Measurements from ENCODE around the gene RBKS.
"Not testable (repeated sequence)": the region's sequence is repeated elsewhere in the genome, so short reads cannot be mapped to it uniquely, and the experiment has no call there.

The RBKS gene

DNA sequence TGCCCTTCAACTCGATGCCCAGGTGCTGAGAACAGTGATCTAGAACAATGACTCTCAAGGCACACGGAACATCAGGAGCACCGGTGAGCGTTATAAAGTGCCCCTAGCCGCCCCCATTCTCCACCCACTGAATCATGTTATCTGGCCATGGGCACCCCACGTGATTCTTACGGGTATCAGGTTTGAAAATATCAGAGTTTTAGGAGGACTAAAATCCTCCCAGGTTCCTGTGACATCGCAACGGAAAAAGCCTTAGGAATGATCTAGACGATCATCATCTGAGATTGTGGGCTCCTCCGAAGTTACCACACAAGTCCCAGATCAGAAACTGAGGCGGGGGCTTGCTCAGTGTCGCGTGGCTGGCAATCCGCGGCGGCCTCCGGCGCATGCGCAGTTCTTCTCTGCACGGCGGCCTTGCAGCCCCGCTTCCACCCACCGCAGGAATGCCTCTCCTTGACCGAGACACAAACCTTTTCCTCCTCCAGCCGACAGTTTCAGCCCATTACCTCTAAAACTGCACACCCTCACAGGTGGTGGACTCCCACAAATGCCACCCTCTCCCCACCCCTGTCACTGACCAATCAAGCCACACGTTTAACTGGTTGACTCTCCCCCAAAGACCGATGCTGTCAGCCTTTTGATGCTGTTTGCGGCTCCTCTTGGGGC, 124.4 kb downstream of the RBKS start:
- H3K36me3 Mint-ChIP-seq (ENCODE audit: low read depth) = no peaks in the 10 kb centered on the region
- TF ChIP-seq, protein P1, sequence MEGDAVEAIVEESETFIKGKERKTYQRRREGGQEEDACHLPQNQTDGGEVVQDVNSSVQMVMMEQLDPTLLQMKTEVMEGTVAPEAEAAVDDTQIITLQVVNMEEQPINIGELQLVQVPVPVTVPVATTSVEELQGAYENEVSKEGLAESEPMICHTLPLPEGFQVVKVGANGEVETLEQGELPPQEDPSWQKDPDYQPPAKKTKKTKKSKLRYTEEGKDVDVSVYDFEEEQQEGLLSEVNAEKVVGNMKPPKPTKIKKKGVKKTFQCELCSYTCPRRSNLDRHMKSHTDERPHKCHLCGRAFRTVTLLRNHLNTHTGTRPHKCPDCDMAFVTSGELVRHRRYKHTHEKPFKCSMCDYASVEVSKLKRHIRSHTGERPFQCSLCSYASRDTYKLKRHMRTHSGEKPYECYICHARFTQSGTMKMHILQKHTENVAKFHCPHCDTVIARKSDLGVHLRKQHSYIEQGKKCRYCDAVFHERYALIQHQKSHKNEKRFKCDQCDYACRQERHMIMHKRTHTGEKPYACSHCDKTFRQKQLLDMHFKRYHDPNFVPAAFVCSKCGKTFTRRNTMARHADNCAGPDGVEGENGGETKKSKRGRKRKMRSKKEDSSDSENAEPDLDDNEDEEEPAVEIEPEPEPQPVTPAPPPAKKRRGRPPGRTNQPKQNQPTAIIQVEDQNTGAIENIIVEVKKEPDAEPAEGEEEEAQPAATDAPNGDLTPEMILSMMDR (IDR thresholded peaks at IDR 0.05; ENCODE audit: unreplicated experiment in 3 of 3) = no peak
- peaks cover 16% of the 10 kb centered on the region for H3K27me3 Mint-ChIP-seq (ENCODE audit: low read depth)
- no peaks in the 10 kb centered on the region for H3K9me3 Mint-ChIP-seq
- H3K27ac Mint-ChIP-seq = peak overlapping the region in 1 of 3 experiments; percentile 59
- no peaks in the 10 kb centered on the region for H3K4me1 Mint-ChIP-seq
- H3K4me3 Mint-ChIP-seq = no peak overlapping the region

DNA sequence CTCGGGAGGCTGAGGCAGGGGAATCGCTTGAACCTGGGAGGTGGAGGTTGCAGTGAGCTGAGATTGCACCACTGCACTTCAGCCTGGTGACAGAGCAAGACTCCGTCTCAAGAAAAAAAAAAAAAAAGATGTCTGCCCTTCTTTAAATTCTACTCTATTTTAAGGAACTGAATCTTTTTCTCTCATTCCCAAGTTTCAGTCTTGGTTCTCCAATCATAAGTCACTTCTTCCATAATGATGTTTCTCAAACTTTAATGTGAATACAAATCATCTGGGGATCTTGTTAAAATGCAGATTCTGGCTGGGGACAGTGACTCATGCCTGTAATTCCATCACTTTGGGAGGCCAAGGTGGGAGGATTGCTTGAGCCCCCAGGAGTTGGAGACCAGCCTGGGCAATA, 125.7 kb downstream of the RBKS start:
- peaks cover 14% of the 10 kb centered on the region for H3K27me3 Mint-ChIP-seq (ENCODE audit: low read depth)
- H3K4me1 Mint-ChIP-seq; H3K36me3 Mint-ChIP-seq (ENCODE audit: low read depth); H3K4me3 Mint-ChIP-seq; H3K27ac Mint-ChIP-seq; H3K9me3 Mint-ChIP-seq: not testable (repeated sequence)

DNA sequence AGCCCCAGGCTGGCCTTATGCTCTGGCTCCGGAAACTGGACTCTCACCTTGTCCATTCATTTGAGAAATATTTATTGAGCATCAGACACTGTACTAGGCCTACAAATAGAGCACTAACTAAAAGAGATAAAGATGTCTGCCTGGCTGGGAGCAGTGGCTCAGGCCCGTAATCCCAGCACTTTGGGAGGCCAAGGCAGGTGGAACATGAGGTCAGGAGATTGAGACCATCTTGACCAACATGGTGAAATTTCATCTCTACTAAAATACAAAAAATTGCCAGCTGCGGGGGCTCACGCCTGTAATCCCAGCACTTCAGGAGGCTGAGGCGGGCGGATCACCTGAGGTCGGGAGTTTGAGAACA, 126.3 kb downstream of the RBKS start:
- Mint-ChIP-seq H3K27ac (no peak overlapping the region), H3K36me3 (ENCODE audit: low read depth) (no peaks in the 10 kb centered on the region), H3K4me1 (no peaks in the 10 kb centered on the region), H3K27me3 (ENCODE audit: low read depth) (peaks cover 13% of the 10 kb centered on the region), H3K9me3 (no peaks in the 10 kb centered on the region), H3K4me3 (no peak overlapping the region)
- TF ChIP-seq, protein P1 (IDR thresholded peaks at IDR 0.05; ENCODE audit: unreplicated experiment in 3 of 3) = no peak

DNA sequence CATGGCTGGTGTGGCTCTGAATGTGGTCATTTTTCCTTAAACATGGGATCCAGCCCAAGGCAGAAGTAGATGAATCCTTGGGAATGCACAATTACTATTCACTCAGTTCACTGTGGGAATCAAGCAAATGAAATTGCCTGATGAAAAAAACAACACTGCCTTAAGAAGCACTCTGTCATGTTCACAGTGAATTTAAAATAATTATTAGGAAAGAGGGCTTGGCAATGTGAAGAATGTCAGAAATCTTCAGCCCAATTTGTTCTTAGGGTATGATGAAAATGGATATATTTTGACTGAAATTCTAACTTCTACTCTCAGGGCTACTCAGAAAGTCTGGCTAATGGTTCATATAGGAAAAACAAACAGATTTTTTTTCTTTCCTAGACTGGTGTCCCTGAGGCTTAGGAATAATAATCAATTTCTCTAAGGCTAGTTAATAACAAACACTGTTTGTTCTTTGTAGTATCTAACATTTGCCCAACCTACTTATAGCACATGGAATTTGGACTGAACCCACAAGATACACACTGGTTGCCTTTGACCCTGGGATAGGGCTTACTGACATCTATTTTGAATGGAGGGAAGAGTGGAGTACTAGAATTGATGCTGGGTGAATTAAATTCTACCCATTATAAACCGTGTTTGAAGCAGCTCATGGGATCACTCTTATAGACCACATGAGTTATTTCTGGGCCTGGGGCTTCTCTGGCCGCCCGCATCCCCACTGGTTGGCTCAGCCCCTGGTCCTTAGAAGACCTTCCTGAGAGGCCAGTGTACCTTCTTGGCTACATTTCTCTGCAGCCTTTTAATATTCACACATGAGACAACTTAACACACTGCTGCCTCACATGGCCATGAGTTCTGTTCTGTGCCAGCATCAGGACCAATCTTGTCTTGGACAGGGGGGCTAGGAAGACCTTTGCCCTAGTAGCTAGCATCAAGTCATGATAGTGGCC, 127.0 kb downstream of the RBKS start:
- H3K4me1 Mint-ChIP-seq = no peaks in the 10 kb centered on the region
- no peak overlapping the region for H3K27ac Mint-ChIP-seq
- H3K36me3 Mint-ChIP-seq (ENCODE audit: low read depth) = no peaks in the 10 kb centered on the region
- peaks cover 6% of the 10 kb centered on the region for H3K27me3 Mint-ChIP-seq (ENCODE audit: low read depth)
- TF ChIP-seq, protein P1 (IDR thresholded peaks at IDR 0.05; ENCODE audit: unreplicated experiment in 3 of 3) = no peak
- no peak overlapping the region for H3K4me3 Mint-ChIP-seq
- H3K9me3 Mint-ChIP-seq = no peaks in the 10 kb centered on the region

DNA sequence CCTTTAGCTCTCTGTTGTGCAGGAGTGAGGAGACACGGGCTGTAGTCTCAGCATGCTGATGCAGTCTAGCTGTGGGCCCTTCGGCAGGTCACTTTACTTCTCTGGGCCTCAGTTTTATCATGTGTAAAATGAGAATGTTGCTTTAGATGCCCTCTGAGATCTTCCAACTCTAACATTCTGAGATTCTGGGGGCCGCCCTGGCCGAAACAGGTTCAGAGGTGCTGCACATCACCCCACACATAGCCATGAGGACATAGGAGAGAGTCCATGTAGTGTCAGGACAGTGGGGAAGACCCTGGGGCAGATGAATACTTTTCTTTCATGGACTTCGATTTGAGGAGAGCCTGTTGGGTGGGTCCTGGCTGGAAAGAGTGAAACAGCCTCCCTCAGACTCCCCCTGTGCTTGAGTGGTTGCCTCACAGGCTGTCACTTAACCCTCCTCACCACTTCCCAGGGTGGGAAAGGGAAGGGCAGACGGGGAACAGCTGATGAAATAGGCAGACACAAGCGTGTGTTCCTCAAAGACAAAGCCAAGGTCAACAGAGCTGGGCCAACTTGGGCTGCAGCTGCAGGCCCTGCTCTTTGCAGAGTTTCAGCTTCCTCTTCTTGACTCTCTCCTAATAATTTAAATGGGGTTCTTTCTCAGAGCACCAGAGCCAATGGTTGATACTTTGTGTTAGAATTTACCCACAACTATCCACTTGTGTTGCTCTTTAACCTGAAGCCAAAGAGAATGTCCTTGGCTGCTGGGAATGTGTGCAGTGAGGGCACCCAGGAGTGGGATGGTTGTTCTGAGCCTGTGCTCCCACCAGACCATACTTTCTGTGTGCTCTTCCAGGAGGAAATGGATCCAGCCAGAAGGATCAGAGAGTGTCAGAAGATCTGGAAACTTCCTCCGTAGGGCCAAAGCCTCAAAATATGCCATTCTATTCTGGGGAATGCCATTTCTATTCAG, 133.4 kb downstream of the RBKS start:
- peaks cover 24% of the 10 kb centered on the region for H3K4me1 Mint-ChIP-seq
- H3K27ac Mint-ChIP-seq = peak overlapping the region in 1 of 3 experiments; percentile 10
- peaks cover 8% of the 10 kb centered on the region for H3K27me3 Mint-ChIP-seq (ENCODE audit: low read depth)
- H3K4me3 Mint-ChIP-seq = no peak overlapping the region
- peaks cover 6% of the 10 kb centered on the region for H3K9me3 Mint-ChIP-seq
- H3K36me3 Mint-ChIP-seq (ENCODE audit: low read depth) = no peaks in the 10 kb centered on the region
- TF ChIP-seq, protein P1 (IDR thresholded peaks at IDR 0.05; ENCODE audit: unreplicated experiment in 3 of 3) = no peak

DNA sequence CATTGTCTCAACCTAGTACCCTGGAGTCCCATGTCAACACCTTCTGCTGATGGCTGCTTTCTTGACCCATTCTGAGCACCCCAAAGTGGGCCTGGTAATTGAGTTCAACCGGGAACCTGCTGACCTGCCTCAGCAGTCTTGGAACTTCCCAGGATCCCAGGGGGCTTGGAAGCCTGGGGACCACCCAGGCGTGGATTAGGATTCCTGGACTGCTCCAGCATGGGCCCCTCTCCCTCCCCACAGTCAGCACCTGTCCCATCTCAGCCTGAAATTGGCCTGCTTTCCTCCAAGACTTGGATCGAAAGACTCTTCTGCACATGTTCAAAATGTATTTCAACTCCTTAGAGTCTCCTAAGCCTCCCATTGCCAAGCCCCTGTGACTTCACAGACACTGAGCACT, 134.1 kb downstream of the RBKS start:
- TF ChIP-seq, protein P1 (IDR thresholded peaks at IDR 0.05; ENCODE audit: unreplicated experiment in 3 of 3) = no peak
- Mint-ChIP-seq H3K27me3 (ENCODE audit: low read depth) (peaks cover 8% of the 10 kb centered on the region), H3K36me3 (ENCODE audit: low read depth) (no peaks in the 10 kb centered on the region), H3K4me1 (peaks cover 24% of the 10 kb centered on the region), H3K4me3 (no peak overlapping the region), H3K27ac (peak overlapping the region in 1 of 3 experiments; percentile 10), H3K9me3 (peaks cover 6% of the 10 kb centered on the region)

Data from nephron (organoid).